ENCODE measurements around the gene ZNF768.

DNA sequence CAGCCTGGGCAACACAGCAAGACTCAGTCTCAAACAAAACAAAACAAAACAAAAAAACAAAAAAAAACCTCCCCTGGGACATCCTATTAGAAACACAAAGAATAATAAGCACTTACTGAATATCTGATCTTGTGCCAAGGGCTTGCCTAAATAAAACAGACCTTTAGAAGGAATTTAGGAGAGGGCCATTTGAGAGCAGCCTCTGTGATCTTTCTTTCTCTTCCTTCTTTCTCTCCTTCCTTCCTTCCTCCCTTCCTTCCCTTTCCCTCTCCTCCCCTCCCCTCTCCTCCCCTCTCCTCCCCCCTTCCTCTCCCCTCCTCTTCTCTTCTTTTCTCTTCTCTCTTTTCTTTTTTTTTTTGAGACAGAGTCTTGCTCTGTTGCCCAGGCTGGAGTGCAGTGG lies 41.5 kb downstream of the ZNF768 start:
- TF ChIP-seq POLR2A (IDR thresholded peaks at IDR 0.05) (no peak), CTCF (IDR thresholded peaks at IDR 0.05) (no peak)

Measured in adrenal gland (tissue), 5 donors.